ENCODE data around the gene TMEM222.

Gene TMEM222

DNA sequence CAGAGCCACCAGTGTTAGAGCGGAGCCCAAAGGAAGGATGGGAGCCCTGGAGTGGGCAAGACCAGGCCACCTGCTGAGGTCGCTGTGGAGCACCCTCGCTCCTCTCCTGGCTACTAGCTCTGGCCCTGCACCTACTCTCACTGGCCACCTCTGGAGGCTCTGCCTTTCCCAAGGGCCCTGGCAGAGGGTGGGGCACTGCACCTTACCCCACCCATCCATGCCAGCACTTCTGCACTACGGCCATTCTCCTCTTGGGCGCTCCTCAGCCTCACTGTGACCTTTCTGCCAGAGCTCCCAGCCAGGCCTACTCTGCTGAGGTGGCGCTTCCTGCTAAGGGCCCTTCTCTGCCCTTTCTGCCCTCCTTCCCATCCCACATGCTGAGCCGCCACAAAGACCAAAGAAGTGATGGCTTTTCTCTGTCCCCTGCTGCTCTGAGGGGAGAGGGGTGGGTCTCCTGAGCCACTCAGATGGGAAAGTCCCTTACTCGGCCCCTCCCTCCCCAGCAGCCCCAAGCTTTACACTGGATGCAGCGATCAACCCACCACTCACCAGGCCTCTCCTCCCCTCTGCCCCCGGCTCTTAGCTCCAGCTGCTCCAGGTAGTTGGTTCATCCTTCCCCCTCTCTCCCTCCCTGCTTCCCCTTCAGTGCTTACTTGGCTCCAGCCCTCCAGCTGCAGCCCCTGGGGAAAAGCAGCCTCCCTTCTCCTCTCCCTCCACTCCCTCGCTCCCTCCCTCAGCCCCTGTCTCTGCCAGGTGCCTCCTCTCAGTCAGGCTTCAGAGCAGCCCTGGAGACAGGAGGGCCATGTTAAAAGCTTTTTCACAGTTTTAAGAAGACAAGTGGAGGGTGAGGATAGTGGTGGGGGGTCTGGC is 14.8 kb upstream of the TMEM222 start:
- no peak for DNase-seq

DNA sequence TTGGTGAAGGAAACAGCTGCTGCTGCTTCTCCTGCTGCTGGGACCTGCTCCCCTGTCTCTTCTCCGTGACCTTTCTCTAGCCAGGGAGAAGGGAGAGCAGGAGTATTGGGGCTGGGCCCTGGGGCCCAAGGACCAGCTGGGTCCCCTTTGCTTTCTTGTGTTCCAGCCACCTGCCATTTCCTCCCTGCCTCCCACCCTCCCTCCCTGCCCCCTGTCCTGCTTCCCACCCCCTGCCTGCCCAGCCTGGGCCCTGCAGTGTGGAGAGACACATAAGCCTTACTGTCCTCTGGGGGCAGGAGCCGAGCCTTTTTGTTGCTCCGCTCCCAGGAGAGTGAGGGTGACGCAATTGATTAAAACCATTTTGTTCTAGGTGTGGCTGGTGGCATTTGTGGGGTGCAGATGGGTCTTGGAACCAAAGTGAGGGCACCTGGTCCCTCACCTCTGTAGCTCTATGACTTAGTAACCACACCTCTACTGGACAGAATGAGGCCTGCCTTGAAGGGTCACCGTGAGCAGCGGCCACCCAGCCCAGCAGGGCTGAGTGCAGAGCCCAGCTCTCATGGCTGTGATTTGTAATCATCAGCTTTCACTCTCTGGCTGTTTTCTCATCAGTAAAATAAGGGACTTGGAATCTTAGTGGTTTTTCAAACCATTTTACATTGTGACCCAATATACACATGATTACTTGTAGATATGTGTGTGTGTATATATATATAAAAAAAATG is 13.9 kb upstream of the TMEM222 start:
- no peak for DNase-seq

DNA sequence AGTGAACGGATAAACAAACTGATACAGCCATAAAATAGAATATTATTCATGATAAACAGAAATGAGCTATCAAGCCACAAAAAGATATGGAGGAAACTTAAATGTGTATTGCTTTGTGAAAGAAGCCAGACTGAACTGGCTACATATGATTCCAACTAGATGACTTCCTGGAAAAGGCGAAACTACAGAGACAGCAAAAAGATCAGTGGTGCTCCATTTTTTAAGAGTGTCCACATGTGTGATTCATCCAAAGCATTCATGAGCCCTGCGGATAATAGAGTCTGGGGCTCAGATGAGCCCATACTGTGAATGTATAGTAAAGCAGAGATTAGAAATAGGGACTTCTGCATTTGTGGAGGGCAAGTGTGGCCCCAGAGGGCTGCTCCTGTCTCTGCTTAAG is 7.8 kb upstream of the TMEM222 start:
- no peak for DNase-seq

DNA sequence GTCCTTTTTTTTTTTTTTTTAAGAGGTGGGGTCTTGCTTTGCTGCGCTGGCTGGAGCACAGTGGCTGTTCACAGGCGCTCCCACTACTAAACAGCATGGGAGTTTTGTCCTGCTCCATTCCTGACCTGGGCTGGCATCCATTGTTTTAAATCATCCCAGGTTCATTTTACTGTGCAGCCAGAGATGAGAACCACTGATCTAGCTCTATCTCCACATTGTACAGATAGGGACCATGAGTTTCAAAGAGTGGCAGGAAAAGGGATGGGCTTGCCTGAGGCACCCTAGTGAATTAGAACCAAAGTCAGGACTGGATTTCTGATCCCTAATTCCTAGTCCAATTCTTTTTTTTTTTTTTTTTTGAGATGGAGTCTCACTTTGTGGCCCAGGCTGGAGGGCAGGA is 7.2 kb upstream of the TMEM222 start:
- DNase-seq: no peak

DNA sequence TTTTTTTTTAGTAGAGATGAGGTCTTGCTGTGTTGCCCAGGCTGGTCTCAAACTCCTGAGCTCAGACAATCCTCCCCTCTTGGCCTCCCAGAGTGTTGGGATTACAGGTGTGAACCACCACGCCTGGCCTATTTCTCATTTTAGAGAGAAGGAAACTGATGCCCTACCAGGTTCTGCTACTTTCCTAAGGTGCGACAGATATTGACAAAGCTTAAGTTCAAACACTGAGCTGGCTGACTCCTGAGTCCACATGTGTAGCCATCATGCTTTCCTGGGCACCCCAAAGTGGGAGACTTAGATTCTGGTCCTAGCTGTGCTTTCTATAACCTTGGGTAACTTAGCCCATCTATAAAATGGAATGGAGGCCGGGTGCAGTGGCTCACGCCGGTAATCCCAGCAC is 5.1 kb upstream of the TMEM222 start:
- no peak for DNase-seq

DNA sequence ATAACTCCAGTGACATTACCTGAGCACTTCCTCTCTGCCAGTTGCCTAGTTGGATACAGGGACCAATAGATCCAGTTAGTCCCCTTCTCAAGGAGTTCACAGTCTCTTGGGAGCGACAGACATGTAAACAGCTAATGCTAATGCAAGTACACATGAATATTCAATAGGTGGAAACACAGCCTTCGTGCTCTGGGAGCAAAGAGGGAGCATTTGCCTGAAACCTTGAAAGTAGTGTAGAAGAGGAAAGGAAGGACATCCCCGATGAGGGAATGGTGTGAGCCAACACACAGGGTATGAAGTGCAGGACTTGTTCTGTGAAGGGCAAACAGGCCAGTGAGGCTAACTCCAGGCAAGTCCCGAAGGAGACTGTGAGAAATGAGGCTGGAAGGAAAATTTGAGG is 3.8 kb upstream of the TMEM222 start:
- no peak for DNase-seq

DNA sequence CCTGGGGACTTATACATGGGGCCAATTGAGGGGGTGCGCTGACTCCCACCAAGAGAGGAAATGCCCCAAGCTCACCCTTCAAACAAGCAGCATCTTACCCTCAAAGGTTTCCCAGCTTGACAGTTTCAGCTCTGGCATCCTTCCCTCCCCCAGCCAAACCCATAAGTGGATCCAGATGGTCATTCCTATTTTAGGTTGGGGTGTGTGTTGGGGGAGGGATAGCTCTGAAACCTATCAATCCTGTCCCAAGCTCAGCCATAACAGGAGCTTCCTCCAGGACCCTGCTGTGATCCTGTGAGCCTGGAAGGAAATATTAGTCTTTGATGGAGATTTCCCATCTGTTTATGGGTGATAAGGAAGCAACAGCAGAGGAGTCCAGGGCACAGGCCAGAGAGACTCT is 3.4 kb upstream of the TMEM222 start:
- no peak for DNase-seq

DNA sequence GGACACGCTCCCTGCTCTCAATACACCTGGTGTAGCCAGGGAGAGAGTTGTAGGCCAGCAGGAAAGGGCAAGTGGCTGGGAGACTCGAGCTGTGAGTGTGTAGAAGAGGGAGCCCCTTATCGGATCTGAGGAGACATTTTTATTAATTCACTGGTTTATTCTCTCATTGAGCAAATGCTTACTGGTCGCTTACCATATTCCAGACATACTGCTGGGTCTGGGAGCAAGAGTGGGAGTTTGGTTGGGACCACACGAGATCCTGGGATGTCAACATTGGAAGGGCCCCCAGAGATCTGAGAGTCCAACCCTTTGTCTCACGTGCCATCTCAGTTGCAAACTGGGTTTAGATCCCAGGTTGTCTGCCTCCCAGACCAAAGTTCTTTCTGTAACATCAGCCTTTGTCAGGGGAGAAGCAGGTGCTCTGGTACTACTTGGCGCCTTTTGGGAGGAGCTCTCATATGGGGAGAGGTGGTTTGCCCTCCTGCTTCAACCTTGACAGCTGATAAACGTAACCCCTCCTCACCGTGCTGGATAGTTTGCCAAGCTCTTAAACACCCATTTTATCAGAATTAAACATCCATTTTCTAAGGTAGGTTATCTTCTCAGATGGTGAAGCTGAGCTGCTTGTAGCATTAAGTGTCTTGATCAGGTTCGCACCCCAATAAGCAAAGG is 742 bp downstream of the TMEM222 start:
- no peak for DNase-seq

DNA sequence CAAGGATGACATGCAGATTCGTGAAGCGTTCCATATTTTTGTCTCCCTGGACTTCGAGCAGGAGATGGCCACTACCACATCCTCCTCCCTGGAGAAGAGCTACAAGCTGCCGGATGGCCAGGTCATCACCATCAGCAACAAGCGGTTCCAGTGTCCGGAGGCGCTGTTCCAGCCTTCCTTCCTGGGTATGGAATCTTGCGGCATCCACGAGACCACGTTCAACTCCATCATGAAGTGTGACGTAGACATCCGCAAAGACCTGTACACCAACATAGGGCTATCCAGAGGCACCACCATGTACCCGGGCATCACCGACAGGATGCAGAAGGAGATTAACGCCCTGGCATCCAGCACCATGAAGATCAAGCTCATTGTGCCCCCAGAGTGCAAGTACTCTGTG is 3.3 kb downstream of the TMEM222 start:
- no peak for DNase-seq

DNA sequence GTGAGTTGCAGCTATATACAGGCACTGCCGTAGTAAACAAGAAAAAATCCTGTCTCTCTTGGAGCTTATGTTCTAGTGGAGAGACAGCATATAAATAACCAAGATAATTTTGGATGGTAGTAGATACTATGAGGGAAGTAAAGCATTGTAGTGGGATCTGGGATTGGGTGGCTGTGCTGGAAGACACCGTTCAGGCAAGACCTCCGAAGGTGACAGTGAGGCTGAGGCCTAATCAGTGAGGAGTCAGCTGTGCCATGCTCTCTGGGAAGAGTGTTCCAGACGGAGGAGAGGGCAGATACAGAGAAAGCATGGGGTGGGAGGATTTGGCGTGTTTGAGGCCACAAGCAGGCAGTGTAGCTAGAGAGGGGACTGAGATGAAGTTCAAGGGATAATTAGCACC is 6.0 kb downstream of the TMEM222 start:
- no peak for DNase-seq

DNA sequence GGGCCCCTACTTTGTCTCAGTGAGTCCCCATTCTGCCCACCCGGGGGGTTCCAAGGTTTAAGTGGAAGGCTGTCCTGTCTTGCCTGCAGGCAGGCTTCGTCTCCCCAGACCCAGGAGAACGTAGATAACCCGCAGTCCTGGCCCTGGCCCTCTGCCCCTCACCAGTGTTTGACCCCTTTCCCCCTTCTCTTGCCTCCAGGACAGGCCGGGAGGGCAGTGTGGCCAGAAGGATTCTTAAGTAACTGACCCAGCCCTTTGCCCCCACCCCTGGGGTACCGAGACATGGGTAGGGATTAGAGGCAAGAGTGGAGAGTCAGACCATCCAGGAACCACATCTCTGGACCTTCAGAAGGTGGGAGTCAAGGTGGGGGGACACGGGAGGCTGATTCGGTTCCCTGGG is 8.8 kb downstream of the TMEM222 start:
- no peak for DNase-seq

DNA sequence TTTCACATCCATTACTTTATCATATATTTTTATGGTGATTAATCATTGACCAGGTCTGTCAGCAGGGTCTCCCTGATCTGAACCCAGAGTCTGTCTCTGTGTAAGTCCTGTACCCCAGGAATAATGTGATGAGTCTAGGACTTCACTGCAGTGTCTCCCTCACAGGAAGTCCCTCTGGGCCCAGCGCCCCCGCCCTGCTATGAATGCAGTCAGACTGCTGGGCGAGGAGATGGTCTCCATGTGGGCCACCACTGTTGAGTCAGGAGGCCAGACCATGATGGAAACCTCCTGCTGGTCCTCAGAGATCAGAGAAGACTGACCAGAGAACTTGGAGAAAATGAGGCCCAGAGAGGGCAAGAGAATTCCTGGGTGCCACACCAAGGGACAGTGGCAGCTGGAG is 9.5 kb downstream of the TMEM222 start:
- no peak for DNase-seq

DNA sequence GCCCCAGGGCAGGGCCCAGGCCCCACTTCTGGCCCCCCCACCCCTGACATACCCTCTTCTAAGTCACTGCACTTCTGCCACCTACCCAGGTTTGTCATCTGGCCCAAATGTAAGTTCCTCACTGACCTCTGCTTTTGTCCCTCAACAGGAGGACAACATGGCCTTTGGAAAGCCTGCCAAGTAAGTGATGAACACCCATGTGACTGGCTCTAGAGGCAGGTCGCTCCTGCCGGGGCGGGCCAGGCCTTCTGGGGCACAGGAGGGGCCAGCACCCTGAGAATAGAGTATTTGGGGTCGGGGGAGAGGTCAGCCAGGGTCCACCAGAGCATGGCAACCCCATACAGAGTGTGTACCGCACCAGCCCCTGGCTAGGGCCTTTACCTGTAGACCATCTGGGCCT is 10.0 kb downstream of the TMEM222 start:
- no peak for DNase-seq

DNA sequence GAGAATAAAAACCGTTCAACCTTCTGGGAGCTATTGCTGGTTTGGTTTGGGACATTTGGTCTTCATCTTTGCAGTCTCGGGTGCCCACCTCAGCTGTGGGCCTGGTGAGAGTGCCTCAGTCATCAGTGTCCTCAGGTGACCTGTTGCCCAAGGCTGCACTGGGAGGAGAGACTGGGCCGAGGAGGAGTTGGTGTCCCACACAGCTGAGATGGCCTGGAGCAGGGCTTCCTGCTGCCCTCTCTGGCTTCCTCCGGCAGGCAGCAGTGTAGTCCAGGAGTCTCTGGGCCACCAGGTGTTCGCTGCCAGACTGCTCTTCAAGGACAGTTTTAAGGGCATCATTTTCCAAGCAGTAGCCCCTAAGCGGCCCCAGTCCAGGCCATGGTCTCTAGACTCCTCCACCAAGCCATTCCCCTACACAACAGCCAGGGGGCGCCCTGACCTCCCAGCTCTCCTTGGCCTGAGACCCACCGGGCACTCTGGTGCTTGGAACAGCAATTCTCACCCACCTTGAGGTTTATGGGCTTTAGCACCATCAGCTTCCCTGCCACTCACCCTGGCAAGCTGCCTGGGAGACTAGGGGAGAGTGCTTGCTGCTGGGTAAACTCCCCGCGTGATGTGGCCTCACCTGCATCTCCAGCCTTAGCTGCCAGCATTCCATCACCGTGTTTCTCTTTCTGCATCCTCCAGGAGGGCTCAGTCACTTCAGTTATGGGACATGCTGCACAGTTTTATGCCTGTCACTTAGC is 10.7 kb downstream of the TMEM222 start:
- peak; percentile 72 for DNase-seq

DNA sequence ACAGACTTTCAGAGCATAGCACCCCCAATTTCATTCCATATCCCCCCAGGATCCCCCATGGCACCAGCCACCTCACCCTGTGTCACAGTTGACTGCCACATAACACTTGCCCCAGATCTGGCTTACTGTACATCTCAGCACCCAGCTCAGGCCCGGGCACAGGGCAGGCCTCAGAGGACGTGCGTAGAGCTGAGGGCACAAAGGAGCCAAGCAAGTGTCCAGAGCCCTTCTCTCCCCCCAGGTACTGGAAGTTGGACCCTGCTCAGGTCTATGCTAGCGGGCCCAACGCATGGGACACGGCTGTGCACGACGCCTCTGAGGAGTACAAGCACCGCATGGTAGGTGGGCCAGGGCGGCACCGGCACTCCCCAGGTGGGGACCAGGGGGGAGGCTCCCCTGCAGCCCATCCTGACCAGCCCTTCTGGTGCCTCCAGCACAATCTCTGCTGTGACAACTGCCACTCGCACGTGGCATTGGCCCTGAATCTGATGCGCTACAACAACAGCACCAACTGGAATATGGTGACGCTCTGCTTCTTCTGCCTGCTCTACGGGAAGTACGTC is 11.8 kb downstream of the TMEM222 start:
- DNase-seq: no peak

DNA sequence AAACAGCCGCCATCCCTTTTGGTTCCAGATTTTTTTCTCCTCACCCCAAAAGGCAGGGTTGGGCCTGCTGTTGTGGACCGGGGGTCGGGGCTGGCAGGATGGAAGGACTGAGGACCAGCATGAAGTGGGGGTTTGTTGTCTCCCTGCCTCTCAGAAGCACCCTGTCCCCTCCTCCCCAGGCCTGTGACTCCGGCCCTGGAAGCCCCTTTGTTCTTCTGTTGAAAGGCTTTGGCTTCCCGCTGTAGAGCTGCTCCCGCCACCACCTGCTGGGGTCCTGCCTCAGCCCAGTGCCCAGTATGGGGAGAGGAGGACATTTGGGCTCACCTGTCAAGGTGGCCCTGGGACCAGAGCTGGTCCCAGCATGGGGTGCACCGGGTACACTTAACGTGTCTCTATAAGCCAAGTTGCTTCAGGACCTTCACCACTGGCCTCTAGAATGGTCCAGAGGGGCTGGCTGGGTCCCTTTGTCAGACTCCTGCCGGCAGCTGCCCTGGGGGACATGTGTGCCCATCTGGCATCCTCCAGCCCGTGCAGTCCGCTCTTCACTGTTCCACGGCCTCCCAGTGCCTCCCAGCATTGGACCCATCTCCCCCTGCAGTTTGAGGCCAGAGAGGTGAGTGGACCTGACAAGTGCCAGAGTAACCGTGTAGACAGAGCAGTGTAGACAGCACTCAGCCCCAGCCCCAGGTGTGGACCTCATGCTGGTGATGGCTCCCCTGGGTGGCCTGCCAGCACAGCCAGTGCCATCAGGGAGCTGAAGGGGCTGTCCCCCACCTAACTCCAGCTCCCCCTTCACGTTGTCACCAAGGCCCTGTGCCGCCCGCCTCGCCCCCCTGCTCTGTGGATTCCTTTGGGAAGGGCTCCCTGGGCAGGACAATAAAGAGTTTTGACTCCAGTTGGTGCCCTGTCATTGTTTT is 13.8 kb downstream of the TMEM222 start:
- no peak for DNase-seq

DNA sequence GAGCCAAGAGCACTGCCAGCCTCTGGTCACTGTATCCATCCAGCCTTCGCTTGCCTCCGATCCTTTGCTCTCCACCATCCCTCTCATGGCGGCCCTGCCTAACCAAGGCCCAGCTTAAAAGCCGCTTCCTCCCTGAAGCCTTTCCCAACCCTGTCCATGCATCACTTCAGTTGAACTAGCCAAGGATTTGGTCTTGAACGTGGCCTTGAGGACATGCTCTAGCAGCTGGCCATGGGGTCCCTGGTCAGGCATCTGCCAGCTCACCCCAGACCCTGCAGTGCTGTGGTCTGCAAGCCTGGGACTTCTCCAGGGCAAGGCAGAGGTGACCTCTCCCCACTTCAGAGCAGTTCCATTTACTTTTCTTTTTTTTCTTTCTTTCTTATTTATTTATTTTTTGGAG is 14.8 kb downstream of the TMEM222 start:
- no peak for DNase-seq

DNA sequence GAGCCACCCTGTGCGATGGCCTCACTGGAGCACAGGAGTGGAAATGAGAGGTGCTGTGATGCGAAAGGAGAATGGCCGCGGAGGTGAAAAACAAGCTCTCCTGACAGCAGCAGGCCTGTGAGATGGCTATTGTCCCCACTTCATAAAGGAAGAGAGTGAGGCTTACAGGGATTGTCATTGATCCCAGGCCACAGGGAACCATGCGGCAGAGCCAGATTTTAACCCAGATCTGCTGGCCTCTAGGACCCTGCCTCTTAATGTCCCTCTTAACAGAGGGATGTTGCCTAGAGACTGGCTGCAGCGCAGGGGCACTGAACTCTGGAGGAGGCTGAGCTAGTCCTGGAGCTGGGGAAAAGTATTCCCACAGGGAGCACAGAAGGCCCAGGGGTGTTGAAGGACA is 16.8 kb downstream of the TMEM222 start:
- no peak for DNase-seq

DNA sequence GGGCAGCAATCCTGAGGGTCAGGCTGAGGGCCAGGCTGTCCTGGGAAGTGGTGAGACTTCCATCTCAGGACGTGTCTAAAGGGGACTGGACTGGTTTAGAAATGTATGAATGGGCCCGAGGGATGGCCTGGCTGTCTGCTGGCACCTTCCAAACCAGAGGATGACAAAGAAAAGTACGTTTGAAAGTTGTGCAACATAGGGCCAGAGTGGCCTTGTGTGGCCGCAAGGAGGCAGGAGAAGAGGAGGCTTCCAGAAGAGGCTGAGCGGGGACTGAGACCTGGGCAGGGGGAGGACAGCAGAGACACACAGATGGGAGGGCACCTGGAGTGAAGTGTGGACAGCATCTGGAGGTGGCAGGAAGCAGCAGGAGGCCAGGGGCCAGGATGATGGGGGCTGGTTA is 17.2 kb downstream of the TMEM222 start:
- no peak for DNase-seq

DNA sequence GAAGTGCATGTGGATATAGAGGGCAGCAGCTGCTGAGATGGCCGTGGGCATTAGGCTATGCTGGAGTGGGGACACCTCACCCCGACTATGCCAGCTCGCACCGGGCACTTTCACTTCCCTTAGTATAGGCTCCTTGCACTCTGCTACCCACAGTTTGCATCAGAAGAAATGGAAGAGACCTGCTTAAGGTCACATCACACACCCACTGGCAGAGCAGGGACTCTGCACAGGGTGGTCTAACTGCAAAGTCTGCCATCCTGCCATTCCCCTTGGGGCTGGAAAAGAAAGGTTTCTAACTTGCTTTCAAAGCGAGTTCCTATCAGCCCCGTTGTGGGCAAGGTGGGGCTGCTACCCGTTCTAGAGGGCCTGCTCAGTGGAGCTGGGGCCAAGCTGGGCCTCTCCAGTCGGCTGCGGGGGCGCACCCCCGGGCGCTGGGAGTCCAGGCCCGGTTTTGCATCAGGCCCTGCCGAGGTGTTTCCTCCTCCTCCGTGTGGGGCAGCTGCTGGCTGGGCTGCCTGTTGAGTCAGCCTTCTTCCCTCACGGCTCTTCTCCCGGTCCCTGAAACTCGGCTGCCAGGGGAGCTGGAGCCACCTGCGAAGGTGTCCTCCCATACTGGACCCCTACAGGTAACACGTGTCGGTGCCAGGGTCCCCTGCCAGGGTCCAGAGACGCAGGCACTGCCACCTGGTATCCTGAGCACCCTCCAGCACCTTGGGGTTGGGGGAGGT is 19.7 kb downstream of the TMEM222 start, which contains the start of gene SYTL1:
Gene SYTL1, plus strand, starts transcription at position 498 of the 728 bp plus-strand sequence. CDS start 3,313 bp downstream, outside the sequence.
- DNase-seq: peak; percentile 68

DNA sequence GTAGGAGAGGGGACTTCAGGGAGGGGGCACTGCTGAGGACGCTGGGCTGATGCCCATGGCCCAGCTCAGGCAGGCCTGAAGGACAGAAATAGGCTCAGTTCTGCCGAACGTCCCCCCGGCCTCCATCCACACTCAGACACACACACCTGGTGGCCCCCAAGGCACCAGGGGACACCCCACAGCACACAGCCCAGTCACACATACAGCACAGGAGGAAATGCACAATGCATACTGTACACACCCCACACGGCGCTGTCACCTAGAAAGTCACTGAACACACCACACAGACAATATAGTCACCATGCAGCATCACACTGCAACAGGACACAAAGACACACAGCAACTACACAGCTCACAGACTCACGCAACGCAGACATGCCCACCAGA is 20.4 kb downstream of the TMEM222 start:
- DNase-seq: peak; percentile 39

All from CD4-positive, alpha-beta T cell treated with Interleukin-21 for 1 hour (primary cell).